ENCODE data around the gene PEX11A.

DNA sequence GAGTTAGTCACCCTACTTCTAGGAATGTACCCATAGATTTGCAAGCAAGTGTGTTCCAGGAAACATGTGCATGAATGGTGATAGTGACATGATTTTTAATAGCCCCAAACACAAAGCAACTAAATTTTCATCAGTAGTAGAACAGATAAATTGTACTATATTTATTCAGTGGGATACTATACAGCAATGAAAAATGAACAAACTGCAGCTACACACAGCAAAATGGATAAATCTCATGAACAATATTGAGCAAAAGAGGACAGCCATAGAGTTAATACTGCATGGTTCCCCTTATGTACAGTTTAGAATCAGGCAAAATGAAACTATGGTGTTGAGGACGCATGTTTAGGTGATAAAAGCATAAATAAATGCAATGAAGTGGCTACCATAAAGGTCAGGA, 34.5 kb upstream of the PEX11A start:
- TF ChIP-seq, protein P1, sequence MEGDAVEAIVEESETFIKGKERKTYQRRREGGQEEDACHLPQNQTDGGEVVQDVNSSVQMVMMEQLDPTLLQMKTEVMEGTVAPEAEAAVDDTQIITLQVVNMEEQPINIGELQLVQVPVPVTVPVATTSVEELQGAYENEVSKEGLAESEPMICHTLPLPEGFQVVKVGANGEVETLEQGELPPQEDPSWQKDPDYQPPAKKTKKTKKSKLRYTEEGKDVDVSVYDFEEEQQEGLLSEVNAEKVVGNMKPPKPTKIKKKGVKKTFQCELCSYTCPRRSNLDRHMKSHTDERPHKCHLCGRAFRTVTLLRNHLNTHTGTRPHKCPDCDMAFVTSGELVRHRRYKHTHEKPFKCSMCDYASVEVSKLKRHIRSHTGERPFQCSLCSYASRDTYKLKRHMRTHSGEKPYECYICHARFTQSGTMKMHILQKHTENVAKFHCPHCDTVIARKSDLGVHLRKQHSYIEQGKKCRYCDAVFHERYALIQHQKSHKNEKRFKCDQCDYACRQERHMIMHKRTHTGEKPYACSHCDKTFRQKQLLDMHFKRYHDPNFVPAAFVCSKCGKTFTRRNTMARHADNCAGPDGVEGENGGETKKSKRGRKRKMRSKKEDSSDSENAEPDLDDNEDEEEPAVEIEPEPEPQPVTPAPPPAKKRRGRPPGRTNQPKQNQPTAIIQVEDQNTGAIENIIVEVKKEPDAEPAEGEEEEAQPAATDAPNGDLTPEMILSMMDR (IDR thresholded peaks at IDR 0.05) = no peak
- no peak for TF ChIP-seq POLR2A (IDR thresholded peaks at IDR 0.05)
- TF ChIP-seq POLR2AphosphoS5 (IDR thresholded peaks at IDR 0.05) = no peak

Measured in breast epithelium (tissue), 3 donors.